Adipose tissue (tissue), 3 donors: ENCODE data around the gene HMG20A. TPM values are rescaled to one million over a fixed set of nuclear protein-coding genes. Genes with fewer than 3 reads are reported as not detected.
"Not testable (repeated sequence)": the region's sequence is repeated elsewhere in the genome, so short reads cannot be mapped to it uniquely, and the experiment has no call there.

Source experiments
- H3K27ac ChIP-seq: one replicate; pipeline ENCODE4 v1.5.1; 2013; ENCODE audit warnings: low read depth, low read length
- WGBS, 3 donors: extraction: QIAGEN DNeasy Blood & Tissue Kit; methylation state at CpG; one replicate each; pipeline ENCODE4 v1.1.7; 2013; 5-methylcytosine and 5-hydroxymethylcytosine counted together
- polyA plus RNA-seq, 3 donors: library from polyadenylated mRNA; stranded (reverse); fragments of 200-250 nt; gene quantifications; one replicate each; pipeline ENCODE4 v1.2.3, GENCODE V29; 2013
- donor health status: healthy with polysubstance abuse.
- donor health status: Bipolar disorder and iron deficiency.
- donor health status: healthy.

The HMG20A gene
- polyA plus RNA-seq, 3 donors, result 7.9 to 12.4 (median 11.3) TPM

DNA sequence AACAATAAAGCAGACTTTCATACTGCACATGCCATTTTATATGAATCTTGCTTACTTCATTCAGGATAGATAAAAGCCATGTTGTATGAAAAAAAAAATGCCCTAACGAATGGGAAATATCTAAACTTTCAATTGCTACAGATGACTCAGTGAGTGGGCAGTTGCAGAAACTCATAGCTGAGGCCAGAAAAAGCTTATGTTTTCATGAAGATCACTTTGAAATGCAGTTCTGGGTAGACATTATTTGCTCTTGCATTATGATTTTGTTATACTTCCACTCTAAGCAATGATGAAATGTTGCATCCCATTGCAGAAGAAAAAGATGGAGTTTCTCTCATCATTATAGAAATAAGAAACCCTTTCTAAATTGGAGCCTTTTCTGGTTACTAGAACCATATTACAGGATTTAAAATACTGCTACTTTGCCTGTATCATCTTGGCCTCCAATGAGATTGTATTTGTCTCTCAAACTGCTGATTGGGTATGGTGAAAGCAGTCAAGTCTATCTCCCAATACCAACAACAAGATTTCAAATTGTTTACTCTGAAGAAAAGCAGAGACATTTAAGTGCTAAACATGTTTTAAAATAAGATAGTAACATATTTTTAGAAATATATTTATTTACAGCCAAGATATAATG lies 17.8 kb upstream of the HMG20A start:
- H3K27ac ChIP-seq, result no peak overlapping the region
- 36 to 45% (median 37%) methylated on average over 1 of the region's 1 CpG for WGBS, 3 donors

- not testable (repeated sequence) for H3K27ac ChIP-seq
- WGBS, 3 donors, result 81 to 99% (median 95%) methylated on average over 1 of the region's 1 CpG
Measured at GRCh38 chr15:77406173-77406759, 14.4 kb upstream of the HMG20A start.

- no peak overlapping the region for H3K27ac ChIP-seq
- whole genome bisulfite sequencing, 3 donors, result 88 to 97% (median 91%) methylated on average over 4 of the region's 4 CpGs
Measured at GRCh38 chr15:77406846-77407245, 13.8 kb upstream of the HMG20A start.

GRCh38 chr15:77409259-77410156 lies 11.2 kb upstream of the HMG20A start:
- WGBS, 3 donors, result 68 to 75% (median 74%) methylated on average over 4 of the region's 4 CpGs
- no peak overlapping the region for H3K27ac ChIP-seq

- not testable (repeated sequence) for H3K27ac ChIP-seq
- WGBS, 3 donors, result 86 to 97% (median 96%) methylated on average over 7 of the region's 7 CpGs
Measured at GRCh38 chr15:77410157-77410500, 10.6 kb upstream of the HMG20A start.

- 33 to 90% (median 82%) methylated on average over 7 of the region's 7 CpGs for WGBS, 3 donors
- H3K27ac ChIP-seq, result no peak overlapping the region
Measured at GRCh38 chr15:77410701-77411618, 9.7 kb upstream of the HMG20A start.

GRCh38 chr15:77411619-77411976 lies 9.1 kb upstream of the HMG20A start:
- 71 to 99% (median 97%) methylated on average over 3 of the region's 3 CpGs for WGBS, 3 donors
- no peak overlapping the region for H3K27ac ChIP-seq

DNA sequence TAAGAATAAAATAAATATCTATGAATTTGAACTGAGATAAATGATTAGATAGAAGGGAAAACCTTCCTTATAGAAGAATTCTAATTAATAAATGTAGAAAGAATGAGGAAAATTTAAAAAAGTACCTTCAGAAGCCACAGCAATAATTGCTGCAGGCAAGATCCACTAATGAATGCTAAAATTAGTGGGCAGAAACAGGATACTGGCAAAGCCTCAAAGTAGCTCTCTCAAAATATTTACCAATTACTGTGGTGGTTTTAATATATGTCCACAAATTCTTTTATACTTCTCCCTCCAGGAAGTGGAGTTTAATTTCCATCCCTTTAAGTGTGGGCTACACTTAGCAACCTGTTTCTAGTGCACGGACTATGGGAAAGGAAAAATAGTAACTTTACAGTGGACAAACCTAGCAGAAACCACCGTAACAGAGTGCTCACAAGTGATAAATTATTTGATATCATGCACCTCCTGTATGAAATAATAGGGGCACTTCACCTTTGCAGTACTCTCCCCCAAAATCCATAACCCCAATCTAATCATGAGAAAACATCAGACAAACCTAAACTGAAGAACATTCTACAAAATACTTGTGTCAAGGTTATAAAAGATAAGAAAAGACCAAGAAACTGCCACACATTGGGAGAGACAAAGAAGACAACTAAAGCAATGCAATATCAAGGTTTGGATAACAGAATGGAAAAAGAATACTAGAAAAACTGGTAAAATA lies 7.6 kb upstream of the HMG20A start:
- 41 to 61% (median 58%) methylated on average over 2 of the region's 2 CpGs for WGBS, 3 donors
- no peak overlapping the region for H3K27ac ChIP-seq

GRCh38 chr15:77413699-77414349 lies 6.9 kb upstream of the HMG20A start:
- H3K27ac ChIP-seq, result no peak overlapping the region
- WGBS, 3 donors, result 90 to 96% (median 96%) methylated on average over 4 of the region's 4 CpGs

GRCh38 chr15:77414789-77415442 lies 5.8 kb upstream of the HMG20A start:
- 82 to 85% (median 84%) methylated on average over 2 of the region's 2 CpGs for WGBS, 3 donors
- no peak overlapping the region for H3K27ac ChIP-seq

- 68 to 85% (median 74%) methylated on average over 4 of the region's 4 CpGs for WGBS, 3 donors
- no peak overlapping the region for H3K27ac ChIP-seq
Measured at GRCh38 chr15:77415450-77416147, 5.1 kb upstream of the HMG20A start.

GRCh38 chr15:77416148-77416455 lies 4.6 kb upstream of the HMG20A start:
- H3K27ac ChIP-seq, result no peak overlapping the region
- WGBS, 3 donors, result 27 to 80% (median 38%) methylated on average over 2 of the region's 2 CpGs

- 0 to 80% (median 76%) methylated on average over 1 of the region's 1 CpG for WGBS, 3 donors
- no peak overlapping the region for H3K27ac ChIP-seq
Measured at GRCh38 chr15:77416954-77417353, 3.7 kb upstream of the HMG20A start.

DNA sequence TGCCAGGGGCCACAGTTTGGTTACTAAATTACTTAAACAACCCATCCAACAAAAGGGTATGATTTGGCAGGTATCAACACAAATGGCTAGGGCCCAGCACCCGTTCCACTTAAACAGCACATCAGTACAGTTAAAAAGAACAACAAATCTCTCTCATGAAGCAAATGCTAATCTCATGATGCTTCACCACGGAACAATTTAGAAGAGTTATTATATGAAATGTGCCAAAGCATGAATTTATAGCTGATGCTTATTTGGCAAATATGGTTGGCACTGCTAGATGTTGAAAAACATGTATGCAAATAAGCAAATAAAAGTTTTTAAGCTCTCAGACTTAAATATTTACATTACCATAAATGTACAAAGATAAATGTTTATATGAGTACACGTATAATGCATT lies 3.1 kb upstream of the HMG20A start:
- H3K27ac ChIP-seq, result no peak overlapping the region

DNA sequence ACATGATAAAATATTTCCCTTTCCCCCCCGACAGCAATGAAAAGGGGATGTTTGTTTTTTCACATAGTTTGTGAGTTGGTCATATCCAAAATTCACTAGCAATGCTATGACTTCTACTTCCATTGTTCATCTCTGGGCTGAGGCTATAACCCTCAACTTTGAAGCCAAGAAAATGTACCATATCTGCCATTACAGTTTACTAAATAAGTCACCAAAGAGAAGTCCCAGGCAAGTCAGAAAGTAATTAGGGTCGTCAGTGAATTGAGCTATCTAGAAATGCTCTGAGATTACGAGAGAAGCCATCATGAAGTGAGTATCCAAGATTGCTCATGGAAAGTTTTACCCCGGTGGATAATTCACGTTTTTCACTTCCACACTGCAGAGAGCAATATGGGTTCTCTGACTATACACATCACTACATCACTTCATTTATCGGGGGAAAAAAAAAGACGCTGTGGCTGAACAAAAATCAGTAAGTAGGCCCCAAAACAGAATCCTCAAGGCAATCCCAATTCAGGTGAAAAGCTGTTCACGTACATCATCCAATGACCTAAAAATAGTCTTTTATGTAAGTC lies 2.2 kb upstream of the HMG20A start:
- 41 to 53% (median 45%) methylated on average over 8 of the region's 8 CpGs for WGBS, 3 donors
- H3K27ac ChIP-seq, result no peak overlapping the region

More for the DNA sequence above, 3.1 kb upstream of the HMG20A start:
- 59 to 78% (median 76%) methylated on average over 3 of the region's 3 CpGs for WGBS, 3 donors
